Renal cortex interstitium (tissue), 11 donors: ENCODE data around the gene HSD17B13. TPM values are rescaled to one million over a fixed set of nuclear protein-coding genes. Genes with fewer than 3 reads are reported as not detected.
A peak's percentile ranks its signal among the peaks of the same experiment; 100 is the strongest.
"Not testable (repeated sequence)": the region's sequence is repeated elsewhere in the genome, so short reads cannot be mapped to it uniquely, and the experiment has no call there.

Experiments used
- DNase-seq, 11 donors: peaks; one replicate each; pipeline ENCODE4 v3.0.0-alpha.2; 2013; ENCODE audit warnings: low read depth in 9 of 11, low spot score in 4 of 11; ENCODE audit errors: extremely low read depth in 1 of 11
- polyA plus RNA-seq, 3 donors: library from polyadenylated mRNA; unstranded; fragments of 120-200 nt; gene quantifications; one replicate each; pipeline ENCODE4 v1.2.1, GENCODE V29; 2013; ENCODE audit not compliant: insufficient read length in 3 of 3

HSD17B13 gene
- polyA plus RNA-seq, 3 donors, result 0.25 to 0.39 (median 0.35) TPM

DNA sequence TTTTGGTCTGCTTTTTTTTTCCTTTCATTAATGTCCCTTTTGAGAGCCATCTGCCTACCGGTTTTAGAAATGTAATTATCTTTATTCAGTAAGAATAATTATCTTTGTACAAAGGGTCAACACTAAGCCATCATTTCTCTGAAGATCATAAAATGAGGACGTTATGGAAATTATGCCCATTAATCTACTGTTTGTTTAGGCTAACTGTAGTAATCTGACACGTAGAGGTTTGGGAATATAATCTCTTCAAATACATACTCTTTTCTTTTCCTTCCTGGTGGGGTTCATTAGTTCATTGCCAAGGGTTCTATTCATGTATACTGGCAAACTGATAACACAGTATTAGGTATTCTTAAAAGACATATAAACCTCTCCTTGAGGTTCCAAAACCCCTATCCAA is 3.8 kb upstream of the HSD17B13 start:
- no peak for DNase-seq

DNA sequence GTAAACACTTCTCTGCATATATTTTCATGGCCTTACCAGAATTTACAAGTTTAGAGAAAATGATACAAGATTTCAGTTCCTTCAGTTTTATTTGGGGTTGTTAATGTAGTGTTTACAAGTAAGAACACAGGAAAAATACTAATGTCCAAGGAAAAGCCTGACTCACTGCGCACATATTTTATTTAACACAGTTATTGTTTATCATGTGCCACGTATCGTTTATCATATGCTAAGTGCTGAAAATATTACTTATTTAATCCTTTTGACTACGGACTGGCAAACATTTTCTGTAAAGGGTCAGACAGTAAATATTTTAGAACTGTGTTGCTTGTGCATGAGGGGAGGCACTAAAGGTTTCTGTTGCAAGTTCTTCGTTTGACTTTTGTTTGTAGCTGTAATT is 794 bp downstream of the HSD17B13 start:
- no peak for DNase-seq

DNA sequence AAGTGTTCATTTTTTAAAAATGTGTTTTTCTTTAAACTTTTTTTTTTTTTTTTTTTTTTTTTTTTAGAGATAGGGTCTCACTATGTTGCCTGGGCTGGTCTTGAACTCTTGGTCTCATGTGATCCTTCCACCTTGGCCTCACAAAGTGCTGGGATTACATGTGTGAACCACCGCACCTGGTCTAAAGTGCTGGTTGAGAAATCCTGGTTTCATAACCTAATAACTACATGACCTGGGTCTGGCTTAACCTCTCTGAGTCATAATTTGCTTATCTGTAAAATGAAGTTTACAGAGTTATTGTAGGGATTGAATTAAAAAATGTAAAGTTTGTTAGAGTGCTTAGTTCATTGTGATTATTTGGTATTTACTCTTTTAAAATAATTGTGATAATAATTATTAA is 5.2 kb downstream of the HSD17B13 start:
- no peak for DNase-seq

DNA sequence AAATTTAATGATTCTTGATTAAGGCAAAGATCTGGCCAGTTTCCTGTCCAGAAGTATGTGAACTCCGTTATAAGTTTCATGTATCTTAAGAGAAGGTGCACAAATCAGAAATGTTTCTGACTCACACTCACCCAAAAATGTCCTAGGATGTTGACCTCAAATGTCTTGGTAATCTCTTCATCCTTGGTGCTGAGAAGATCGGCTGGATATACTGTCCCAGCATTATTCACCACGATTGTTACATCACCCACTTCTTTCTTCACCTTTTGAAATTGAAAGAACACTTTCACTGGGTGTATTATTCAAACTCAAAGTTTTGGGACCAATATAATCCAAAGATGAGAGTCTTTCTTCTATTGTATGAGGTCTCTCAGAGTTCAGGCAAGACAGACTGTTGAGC is 5.7 kb downstream of the HSD17B13 start:
- no peak for DNase-seq

DNA sequence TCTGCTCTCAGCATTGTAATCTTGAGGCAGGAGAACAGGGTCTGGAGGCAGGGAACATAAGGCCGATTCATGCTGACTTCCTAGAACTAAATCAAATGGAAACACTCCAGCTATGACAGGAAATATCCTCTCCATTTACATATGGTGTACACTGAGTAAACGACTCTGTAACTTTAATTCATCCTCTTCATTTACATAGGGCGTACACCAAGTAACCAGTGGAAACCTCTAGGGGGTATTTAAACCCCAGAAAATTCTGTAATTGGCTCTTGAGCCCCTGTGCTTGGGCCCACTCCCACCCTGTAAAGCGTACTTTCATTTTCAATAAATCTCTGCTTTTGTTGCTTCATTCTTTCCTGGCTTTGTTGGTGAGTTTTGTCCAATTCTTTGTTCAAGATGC is 7.7 kb downstream of the HSD17B13 start:
- DNase-seq, result not testable (repeated sequence)

DNA sequence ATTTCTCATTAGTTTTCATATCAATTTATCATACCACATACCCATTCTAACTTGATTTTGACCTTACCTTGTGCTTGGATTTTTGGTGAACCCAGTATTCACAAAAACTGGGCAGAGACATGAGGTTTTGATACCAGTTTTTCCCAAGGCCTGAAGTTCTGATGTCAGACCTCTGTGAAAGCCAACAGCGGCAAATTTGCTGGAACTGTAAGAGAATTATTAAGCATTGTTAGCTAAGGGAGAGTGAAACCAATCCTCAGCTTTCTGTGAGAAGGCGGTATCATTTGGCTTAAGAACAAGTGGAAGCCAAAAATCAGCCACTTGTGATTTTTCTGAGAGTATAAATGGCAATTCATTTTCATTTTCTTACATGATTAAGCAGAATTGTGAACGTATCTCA is 8.9 kb downstream of the HSD17B13 start:
- DNase-seq, result no peak

DNA sequence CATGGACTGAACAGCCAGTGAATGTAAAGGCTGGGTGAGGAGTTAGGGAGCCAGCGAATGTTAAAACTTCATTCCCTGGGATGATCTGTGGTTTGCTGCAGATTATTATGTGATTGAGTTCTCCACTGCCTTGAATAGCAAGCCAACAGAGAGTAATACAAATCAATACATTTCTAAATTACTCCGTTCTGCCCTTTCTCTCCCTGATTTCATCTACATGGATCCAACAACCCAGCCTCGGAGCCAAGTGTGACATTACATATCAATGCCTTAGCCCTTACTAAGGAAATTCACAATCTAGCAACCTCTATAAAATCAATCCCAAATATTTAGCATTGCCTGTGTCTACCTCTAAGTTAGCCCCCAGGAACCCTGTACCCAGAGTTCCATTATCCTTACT is 11.0 kb downstream of the HSD17B13 start:
- DNase-seq, result no peak

DNA sequence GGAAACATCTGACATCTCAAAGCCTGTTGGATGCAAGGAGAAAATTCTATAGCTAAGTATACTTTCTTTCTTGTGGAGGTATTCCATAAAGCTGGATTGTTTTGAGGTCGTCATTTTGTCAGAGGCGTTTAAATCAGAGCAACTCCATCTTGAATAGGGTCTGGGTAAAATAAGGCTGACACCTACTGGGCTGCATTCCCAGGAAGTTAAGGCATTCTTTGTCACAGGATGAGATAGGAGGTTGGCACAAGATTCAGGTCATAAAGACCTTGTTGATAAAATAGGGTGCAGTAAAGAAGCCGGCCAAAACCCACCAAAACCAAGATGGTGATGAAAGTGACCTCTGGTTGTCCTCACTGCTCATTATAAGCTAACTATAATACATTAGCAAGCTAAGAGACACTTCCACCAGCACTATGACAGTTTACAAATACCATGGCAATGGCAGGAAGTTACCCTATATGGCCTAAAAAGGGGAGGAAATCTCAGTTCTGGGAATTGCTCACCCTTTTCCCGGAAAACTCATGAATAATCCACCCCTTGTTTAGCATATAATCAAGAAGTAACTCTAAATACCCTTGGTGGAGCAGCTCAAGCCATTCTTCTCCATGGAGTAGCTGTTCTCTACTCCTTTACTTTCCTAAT is 11.9 kb downstream of the HSD17B13 start:
- DNase-seq, result no peak

DNA sequence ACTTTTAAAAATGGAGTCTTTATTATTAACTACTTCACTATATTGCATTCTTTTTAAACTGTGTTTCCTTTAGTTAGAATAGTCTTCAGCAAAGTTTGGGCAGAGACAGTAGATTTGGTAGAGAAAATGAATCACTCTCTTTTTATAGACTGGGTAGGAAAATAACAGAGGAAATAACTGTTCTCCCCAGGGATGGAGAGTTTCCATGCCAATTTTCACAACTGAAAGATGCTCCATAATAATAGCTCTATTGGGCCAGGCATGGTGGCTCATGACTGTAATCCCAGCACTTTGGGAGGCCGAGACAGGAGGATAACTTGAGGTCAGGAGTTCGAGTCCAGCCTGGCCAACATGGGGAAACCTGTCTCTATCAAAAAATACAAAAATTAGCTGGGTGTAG is 13.1 kb downstream of the HSD17B13 start:
- no peak for DNase-seq

DNA sequence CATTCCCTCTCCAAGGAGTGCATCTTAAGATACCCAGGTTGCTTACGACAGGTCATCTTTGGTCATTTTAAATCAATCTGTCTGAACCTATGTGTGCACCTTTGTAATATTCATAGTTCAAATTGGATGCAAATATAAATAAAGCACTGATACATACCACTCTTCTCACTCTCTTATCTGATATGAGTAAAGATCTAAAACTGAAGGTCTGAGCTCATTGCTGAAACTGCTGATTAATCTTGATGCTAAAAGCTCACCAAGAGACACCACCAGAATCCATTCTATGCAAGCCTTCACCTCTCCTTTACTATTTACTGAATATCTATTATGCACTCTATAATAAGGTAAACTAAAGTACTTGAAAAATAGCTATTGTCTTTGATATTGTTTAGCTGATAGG is 16.6 kb downstream of the HSD17B13 start:
- no peak for DNase-seq

DNA sequence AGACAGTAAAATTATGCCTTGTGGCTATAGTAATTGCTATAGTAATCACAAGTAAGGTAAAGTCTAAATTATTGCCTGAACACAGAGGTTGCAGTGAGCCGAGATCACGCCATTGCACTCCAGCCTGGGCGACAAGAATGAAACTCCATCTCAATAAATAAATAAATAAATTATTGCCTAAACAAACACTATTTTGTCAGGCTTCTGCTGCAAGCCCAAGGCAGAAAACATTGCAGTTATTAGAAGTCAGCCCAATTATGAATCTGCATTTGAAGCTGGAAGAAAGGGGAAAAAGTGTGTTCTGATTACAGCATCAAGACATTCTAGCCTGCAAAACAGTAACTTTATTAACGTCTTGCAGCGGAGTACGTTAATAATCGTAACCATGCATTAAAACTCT is 17.1 kb downstream of the HSD17B13 start:
- DNase-seq, result no peak

DNA sequence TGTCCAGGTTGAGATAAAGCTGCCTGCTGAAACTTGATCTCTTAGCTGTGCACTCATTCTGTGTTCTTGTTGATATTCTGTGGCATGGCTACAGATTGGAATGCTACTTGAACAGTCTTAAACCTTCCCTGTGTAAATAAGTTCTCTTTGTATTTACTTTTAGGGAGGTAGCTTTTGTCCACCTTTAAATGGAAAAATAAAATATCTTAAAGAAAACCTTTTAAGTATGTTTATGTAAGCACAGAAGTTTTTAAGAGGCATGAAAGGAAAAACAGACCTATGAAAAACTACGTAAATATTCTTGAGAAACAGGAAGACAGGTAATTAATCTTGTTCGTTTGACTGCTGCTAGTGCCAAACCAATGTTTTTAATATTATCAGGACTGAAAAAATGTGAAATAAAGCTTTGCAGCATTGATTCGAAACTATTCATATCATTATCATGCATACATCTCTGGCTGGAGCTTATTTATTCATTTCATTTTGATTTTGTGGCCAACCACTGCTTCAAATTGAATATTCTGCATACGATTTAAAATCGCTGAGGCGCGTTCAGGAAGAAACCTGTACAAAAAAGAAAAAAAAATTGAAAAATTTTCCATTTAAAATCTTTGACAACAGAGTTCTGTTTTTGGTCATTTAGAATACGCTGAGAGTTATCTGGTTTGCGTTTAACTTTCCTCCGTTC is 17.8 kb downstream of the HSD17B13 start:
- DNase-seq, result peak in 2 of 11 donors; percentile 2 to 17

DNA sequence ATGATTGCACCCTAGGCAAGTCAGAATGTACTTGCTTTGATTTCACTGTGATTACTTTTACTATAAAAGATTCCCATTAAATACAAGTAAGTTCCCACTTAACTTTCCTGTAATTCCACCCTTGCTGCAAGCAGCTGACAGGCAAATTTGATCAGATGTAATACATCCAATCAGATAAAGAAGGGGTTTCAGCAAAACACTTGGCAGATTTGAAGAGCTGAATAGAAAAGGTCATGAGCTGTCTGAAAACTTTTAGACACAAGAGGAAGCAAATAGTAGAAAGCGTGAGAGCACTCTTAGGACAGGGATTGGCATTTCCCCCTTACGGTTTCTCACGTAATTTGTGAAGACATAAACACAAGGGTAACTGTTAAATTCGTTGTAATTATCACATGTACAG is 22.8 kb downstream of the HSD17B13 start:
- no peak for DNase-seq

DNA sequence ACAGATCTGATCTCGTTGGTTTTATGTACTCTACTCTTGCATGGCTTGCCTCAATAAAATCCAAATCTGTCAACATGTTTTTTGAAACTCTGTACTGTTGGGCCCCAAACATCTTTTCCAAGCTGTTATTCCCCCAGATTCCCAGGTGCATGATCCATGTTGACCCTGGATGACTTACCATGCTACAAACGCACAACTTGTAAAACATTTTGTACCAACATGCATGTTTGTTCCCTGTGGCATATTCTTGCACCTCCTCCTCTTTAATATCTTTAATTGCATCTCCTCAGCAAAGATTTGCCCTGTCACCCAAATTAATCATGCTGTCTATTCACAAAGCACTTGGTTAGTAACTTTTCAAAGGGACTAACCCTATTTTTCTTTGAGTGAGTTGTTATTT is 24.3 kb downstream of the HSD17B13 start:
- DNase-seq, result no peak

DNA sequence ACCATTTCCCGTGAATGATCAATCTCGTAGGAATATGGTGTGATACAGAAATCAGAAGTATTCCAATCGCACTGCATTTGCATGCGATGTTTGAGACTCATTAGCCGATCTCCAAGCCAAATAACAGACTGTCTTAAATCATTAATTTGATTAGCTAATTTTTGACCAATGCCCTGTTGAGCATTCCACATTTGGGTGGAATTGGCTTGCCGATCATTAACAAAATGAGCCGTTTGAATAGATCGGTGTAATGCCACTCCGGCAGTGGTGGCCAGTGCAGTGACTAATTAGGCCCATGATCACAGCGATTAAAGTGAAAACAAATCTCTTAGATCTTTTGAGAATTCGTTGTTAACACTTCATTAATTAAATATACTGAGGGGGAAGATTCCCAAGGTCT is 27.8 kb downstream of the HSD17B13 start:
- not testable (repeated sequence) for DNase-seq

DNA sequence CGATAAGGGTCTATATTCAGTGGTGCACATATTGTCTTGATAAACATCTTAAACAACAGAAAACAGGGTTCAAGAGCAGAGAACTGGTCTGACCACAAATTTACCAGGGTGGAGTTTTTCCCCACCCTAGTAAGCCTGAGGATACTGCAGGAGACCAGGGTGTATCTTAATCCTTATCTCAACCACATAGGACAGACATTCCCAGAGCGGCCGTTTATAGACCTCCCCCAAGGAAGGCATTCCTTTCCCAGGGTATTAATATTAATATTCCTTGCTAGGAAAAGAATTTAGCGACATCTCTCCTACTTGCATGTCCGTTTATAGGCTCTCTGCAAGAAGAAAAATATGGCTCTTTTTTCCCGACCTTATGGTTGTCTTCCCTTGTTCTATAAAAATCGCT is 28.8 kb downstream of the HSD17B13 start:
- DNase-seq, result not testable (repeated sequence)

DNA sequence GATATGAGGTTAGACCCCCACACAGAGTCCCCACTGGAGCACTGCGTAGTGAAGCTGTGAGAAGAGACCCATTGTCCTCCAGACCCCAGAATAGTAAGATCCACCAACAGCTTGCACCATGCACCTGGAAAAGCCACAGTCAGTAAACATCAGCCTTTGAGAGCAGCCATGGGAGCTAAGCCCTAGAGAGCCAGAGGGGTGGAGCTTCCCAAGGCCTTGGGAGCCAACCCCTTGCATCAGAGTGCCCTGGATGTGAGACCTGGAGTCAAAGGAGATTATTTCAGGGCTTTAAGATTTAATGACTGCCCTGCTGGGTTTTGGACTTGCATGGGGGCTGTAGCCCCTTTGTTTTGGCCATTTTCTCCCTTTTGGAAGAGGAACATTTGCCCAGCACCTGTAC is 35.7 kb downstream of the HSD17B13 start:
- no peak for DNase-seq

DNA sequence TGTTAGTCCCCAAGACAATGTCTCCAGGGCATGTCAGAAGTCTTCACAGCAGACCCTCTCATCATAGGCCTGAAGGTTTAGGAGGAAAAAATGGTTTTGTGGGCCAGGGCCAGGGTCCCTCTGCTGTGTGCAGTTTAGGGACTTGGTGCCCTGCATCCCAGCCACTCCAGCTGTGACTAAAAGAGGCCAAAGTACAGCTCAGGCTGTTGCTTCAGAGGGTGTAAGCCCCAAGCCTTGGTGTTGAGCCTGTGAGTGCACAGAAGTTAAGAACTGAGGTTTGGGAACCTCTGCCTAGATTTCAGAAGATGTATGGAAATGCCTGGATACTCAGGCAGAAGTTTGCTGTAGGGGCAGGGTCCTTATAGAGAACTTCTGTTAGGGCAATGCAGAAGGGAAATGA is 38.4 kb downstream of the HSD17B13 start:
- DNase-seq, result not testable (repeated sequence)

DNA sequence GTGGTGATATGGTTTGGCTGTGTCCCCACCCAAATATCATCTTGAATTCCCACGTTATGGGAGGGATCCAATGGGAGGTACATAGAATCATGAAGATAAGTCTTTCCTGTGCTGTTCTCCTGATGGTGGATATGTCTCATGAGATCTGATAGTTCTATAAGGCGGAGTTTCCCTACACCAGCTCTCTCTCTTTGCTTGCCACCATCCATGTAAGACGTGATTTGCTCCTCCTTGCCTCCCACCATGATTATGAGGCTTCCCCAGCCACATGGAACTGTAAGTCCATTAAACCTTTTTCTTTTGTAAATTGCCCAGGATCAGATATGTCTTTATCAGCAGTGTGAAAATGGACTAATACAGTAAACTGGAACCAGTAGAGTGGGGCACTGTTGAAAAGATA is 39.5 kb downstream of the HSD17B13 start:
- DNase-seq, result no peak

DNA sequence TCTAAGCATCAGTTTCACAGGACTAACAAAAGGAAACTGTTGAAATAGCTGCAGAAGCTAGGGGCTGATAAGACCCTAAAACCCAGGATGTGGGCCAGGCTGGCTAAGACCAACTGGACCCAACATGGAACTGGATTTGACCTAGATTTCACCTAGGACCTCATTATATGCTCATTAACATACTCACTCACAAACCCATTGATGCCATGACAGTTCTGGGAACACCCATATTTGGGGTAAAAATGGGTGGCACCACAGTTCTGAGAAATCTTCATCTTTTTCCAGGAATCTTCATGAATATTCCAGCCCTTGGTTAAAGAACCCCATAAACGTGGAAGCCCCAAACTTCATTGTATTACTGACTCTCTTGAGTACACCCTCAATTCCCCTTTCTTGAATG is 41.1 kb downstream of the HSD17B13 start:
- DNase-seq, result no peak

DNA sequence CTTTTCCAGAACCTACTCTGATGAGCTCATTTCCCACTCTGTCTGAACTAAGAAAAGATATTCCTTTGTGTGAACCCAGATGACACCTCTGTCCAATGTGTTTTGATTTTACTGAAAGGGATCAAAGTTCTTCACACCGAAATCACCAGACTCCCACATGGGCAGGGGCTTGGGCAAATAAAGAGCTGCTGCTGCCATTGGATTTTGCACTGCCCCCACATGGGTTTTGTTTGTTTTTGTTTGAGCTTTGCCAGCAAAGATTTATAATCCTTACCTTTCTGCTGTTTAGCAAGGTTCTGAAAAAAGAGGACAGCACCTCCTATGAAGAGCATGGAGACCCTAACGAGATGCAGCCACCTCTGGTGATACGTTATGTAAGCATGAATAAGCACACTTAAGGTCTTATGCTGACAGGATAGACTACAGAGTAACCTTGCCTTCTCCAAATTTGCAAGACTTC is 44.3 kb downstream of the HSD17B13 start:
- DNase-seq, result peak in 4 of 11 donors; percentile 4 to 37 (median 22)
